ENCODE measurements around the gene IGFBP5. TPM values are rescaled to one million over a fixed set of nuclear protein-coding genes. Genes with fewer than 3 reads are reported as not detected.

Gene IGFBP5
- polyA plus RNA-seq, 1 of the 3 experiments (the other 2 are of a cell fraction): 323 TPM

DNA sequence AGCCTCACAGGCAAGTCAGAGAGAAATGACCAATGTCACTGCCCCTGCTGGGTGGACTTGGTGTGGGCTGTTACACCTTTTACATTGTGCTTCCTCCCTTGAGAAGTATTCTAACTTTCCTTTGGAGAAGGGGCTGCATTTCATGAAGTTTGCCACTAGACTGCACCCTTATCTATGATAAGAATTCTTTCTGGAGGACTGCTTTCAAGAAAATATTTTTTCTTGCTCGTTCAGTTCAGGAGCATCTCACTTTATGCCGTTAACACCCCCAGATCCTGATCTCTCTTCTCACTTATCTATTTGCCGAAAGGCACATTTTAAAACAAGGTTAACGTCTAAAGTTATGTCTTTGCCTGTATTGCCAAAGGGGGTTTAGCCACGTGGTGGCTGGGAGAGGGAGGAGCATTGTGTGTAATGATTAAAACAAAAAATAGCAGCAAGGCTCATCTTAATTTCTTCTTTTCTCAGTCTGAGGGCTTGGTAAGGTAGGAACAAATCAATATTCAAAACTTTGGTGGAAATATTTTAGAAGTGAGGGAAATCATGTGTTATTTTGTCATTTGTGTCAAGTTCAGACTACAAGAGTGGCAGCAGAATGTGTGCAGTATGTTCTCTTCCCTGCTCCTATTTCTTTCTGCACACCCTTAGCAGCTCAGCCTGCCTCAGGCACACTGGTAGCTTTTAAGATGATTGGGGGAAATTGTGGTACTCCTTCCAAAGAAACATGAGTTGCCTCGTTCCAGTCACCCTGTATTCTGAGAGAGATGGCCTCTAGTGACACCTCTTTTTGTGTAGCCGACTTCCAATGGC lies 1.6 kb upstream of the IGFBP5 start (continued):
- TF ChIP-seq TCF12 (IDR thresholded peaks at IDR 0.05): no peak
- TF ChIP-seq RXRA (IDR thresholded peaks at IDR 0.05; ENCODE audit: borderline replicate concordance, low read depth): no peak
- TF ChIP-seq, protein P1, sequence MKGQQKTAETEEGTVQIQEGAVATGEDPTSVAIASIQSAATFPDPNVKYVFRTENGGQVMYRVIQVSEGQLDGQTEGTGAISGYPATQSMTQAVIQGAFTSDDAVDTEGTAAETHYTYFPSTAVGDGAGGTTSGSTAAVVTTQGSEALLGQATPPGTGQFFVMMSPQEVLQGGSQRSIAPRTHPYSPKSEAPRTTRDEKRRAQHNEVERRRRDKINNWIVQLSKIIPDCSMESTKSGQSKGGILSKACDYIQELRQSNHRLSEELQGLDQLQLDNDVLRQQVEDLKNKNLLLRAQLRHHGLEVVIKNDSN (IDR thresholded peaks at IDR 0.05; ENCODE audit: borderline replicate concordance, low read depth): no peak
- TF ChIP-seq JUND (IDR thresholded peaks at IDR 0.05): no peak
- TF ChIP-seq, protein P2, sequence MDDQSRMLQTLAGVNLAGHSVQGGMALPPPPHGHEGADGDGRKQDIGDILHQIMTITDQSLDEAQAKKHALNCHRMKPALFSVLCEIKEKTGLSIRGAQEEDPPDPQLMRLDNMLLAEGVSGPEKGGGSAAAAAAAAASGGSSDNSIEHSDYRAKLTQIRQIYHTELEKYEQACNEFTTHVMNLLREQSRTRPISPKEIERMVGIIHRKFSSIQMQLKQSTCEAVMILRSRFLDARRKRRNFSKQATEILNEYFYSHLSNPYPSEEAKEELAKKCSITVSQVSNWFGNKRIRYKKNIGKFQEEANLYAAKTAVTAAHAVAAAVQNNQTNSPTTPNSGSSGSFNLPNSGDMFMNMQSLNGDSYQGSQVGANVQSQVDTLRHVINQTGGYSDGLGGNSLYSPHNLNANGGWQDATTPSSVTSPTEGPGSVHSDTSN (IDR thresholded peaks at IDR 0.05): no peak
- no peak for TF ChIP-seq RCOR1 (IDR thresholded peaks at IDR 0.05; ENCODE audit: low read length)
- TF ChIP-seq YY1 (IDR thresholded peaks at IDR 0.05; ENCODE audit: low read depth): no peak
- no peak for TF ChIP-seq GATA2 (CRISPR knock-in tag; IDR thresholded peaks at IDR 0.05)
- no peak for TF ChIP-seq EZH2phosphoT487 (IDR thresholded peaks at IDR 0.05; ENCODE audit: borderline replicate concordance, low read depth)
- no peak for TF ChIP-seq ELF1 (IDR thresholded peaks at IDR 0.05)

DNA sequence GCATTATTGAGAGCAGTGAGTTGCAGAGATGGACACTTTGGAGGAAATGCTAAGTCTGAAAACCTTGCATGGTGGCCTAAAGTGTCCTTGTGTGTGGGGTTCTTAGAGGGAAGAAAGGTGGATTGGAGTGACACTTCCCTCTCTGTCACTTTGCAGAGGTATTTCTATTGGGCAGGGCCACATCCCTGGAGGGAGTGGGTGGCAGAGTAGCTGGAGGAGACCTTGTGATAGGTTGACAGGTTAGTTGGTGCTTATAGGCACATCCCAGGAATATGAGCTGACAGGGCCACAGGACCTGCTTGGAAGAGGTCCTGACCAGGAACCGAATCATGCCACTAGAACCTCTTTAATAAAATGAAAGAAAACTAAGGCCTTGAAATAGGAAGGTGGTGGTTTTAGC lies 972 bp upstream of the IGFBP5 start:
- 85% methylated on average over 1 of the region's 1 CpG for WGBS (ENCODE audit: low lambda C conversion rate)
- TF ChIP-seq, protein P3, sequence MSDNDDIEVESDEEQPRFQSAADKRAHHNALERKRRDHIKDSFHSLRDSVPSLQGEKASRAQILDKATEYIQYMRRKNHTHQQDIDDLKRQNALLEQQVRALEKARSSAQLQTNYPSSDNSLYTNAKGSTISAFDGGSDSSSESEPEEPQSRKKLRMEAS (IDR thresholded peaks at IDR 0.05; ENCODE audit: low read depth): no peak
- TF ChIP-seq, protein P4, sequence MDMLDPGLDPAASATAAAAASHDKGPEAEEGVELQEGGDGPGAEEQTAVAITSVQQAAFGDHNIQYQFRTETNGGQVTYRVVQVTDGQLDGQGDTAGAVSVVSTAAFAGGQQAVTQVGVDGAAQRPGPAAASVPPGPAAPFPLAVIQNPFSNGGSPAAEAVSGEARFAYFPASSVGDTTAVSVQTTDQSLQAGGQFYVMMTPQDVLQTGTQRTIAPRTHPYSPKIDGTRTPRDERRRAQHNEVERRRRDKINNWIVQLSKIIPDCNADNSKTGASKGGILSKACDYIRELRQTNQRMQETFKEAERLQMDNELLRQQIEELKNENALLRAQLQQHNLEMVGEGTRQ (IDR thresholded peaks at IDR 0.05; ENCODE audit: borderline replicate concordance, low read depth, low read length): no peak
- no peak for TF ChIP-seq GATA2 (CRISPR knock-in tag; IDR thresholded peaks at IDR 0.05)
- no peak for TF ChIP-seq ELF1 (IDR thresholded peaks at IDR 0.05)
- TF ChIP-seq SMC3 (IDR thresholded peaks at IDR 0.05; ENCODE audit: low read depth, low read length): no peak
- TF ChIP-seq TAF1 (IDR thresholded peaks at IDR 0.05; ENCODE audit: borderline replicate concordance, low read depth, low read length): no peak
- no peak for TF ChIP-seq RAD21 (IDR thresholded peaks at IDR 0.05; ENCODE audit: low read length)
- TF ChIP-seq MXI1 (IDR thresholded peaks at IDR 0.05; ENCODE audit: low read depth, low read length): no peak
- TF ChIP-seq RXRA (IDR thresholded peaks at IDR 0.05; ENCODE audit: borderline replicate concordance, low read depth): no peak
- TF ChIP-seq, protein P5, sequence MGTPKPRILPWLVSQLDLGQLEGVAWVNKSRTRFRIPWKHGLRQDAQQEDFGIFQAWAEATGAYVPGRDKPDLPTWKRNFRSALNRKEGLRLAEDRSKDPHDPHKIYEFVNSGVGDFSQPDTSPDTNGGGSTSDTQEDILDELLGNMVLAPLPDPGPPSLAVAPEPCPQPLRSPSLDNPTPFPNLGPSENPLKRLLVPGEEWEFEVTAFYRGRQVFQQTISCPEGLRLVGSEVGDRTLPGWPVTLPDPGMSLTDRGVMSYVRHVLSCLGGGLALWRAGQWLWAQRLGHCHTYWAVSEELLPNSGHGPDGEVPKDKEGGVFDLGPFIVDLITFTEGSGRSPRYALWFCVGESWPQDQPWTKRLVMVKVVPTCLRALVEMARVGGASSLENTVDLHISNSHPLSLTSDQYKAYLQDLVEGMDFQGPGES (IDR thresholded peaks at IDR 0.05; ENCODE audit: low read depth, low read length): no peak
- no peak for TF ChIP-seq EZH2phosphoT487 (IDR thresholded peaks at IDR 0.05; ENCODE audit: borderline replicate concordance, low read depth)
- no peak for TF ChIP-seq RCOR1 (IDR thresholded peaks at IDR 0.05; ENCODE audit: low read length)
- no peak for TF ChIP-seq FOSL2 (IDR thresholded peaks at IDR 0.05; ENCODE audit: borderline replicate concordance, low read depth)
- TF ChIP-seq FOXJ3 (CRISPR knock-in tag; IDR thresholded peaks at IDR 0.05): no peak
- no peak for TF ChIP-seq GABPA (IDR thresholded peaks at IDR 0.05; ENCODE audit: low read depth)
- TF ChIP-seq, protein P2 (IDR thresholded peaks at IDR 0.05): no peak
- TF ChIP-seq TCF12 (IDR thresholded peaks at IDR 0.05): no peak
- TF ChIP-seq, protein P6, sequence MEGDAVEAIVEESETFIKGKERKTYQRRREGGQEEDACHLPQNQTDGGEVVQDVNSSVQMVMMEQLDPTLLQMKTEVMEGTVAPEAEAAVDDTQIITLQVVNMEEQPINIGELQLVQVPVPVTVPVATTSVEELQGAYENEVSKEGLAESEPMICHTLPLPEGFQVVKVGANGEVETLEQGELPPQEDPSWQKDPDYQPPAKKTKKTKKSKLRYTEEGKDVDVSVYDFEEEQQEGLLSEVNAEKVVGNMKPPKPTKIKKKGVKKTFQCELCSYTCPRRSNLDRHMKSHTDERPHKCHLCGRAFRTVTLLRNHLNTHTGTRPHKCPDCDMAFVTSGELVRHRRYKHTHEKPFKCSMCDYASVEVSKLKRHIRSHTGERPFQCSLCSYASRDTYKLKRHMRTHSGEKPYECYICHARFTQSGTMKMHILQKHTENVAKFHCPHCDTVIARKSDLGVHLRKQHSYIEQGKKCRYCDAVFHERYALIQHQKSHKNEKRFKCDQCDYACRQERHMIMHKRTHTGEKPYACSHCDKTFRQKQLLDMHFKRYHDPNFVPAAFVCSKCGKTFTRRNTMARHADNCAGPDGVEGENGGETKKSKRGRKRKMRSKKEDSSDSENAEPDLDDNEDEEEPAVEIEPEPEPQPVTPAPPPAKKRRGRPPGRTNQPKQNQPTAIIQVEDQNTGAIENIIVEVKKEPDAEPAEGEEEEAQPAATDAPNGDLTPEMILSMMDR (IDR thresholded peaks at IDR 0.05): no peak
- Histone ChIP-seq H3K9me2 (no peaks in the 10 kb centered on the region), H3K4me2 (no peak overlapping the region), H3K4me3 (ENCODE audit: low read depth in 2 of 2, low read length in 1 of 2) (no peak overlapping the region), H3K79me2 (ENCODE audit: insufficient read depth) (no peaks in the 10 kb centered on the region), H2AFZ (ENCODE audit: low read depth) (no peak overlapping the region), H3K36me3 (replicated peaks in 1 of 2; ENCODE audit: control insufficient read depth in 1 of 2, insufficient read depth in 2 of 2, low read length in 1 of 2) (no peaks in the 10 kb centered on the region), H3K27me3 (ENCODE audit: insufficient read depth) (no peaks in the 10 kb centered on the region), H3K27ac (ENCODE audit: low read depth in 2 of 2, low read length in 1 of 2) (peak overlapping the region; percentile 36 to 53; a peak in 3 of 4 replicates), H3K4me1 (ENCODE audit: control insufficient read depth in 1 of 2, insufficient read depth in 2 of 2, low read depth in 1 of 2, low read length in 1 of 2) (peaks cover 44 to 62% of the 10 kb centered on the region in 2 experiments), H3F3A (replicated peaks; ENCODE audit: insufficient read depth) (peaks cover 18% of the 10 kb centered on the region), H3K9ac (no peak overlapping the region), H4K20me1 (ENCODE audit: insufficient read depth) (peaks cover 5% of the 10 kb centered on the region; the same call in 1 of the 2 replicates), H3K9me3 (no peaks in the 10 kb centered on the region)
- ChIA-PET CTCF (interaction anchor here (0.5 to 7.5 kb wide), 23 partner anchors 9 to 1060 kb away, joined by 3 to 74 read pairs (median 4); no protein-coding TSS in a partner anchor), POLR2A (no interaction called here)
- DNase-seq: no peak
